PC-9 (cell line): ENCODE measurements around the gene PTPRG.

ENCODE experiments used
- CTCF ChIP-seq: fragments of 200-600 bp; sonication (generic); conservative IDR thresholded peaks from 2 replicates; pipeline ENCODE4 v1.6.1; 2017; ENCODE audit warnings: mixed run types, antibody characterized with exemption, mild to moderate bottlenecking, moderate library complexity
- EZH2 ChIP-seq: fragments of 200-600 bp; sonication (generic); IDR thresholded peaks from 2 replicates; pipeline ENCODE4 v1.8.0; 2017; ENCODE audit warnings: antibody characterized with exemption, low read depth

- TF ChIP-seq EZH2 (no peak), CTCF (no peak)
Measured at GRCh38 chr3:61901496-61901895, 340.1 kb downstream of the PTPRG start.
